NCI-H526 treated with DMSO at 0.1 percent for 48 hours (cell line): ENCODE data around the gene CLCF1.

Experiments
- DNase-seq: peaks from one replicate; lab custom pipeline; 2025; lab: John Stamatoyannopoulos, UW

Gene CLCF1

GRCh38 chr11:67374571-67375281 lies 1.3 kb upstream of the CLCF1 start:
- DNase-seq = no peak

GRCh38 chr11:67373648-67374570 lies 511 bp upstream of the CLCF1 start:
- DNase-seq = no peak

- no peak for DNase-seq
Observed at GRCh38 chr11:67372321-67372992, 941 bp downstream of the CLCF1 start.

DNA sequence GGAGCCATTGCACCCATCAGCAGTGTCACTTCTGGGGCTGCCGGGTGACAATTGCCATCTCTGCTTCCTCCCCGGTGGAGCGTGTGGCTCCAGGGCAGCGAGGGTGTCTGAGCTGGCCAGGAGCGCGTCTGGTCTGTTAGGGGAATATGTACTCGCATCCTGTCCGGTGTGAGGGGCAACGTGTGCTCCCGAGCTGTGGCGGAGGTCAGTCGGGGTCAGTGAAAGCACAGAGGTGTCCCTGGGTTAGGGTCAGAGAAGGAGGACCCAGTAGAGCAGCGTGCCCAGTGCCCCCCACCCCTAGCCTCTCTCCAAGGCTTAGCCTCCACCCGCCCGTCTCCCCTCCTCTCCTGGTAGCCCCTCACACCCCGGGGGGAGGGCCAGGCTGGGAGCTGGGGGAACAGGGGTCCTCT lies 1.5 kb downstream of the CLCF1 start:
- peak; percentile 17 for DNase-seq

DNA sequence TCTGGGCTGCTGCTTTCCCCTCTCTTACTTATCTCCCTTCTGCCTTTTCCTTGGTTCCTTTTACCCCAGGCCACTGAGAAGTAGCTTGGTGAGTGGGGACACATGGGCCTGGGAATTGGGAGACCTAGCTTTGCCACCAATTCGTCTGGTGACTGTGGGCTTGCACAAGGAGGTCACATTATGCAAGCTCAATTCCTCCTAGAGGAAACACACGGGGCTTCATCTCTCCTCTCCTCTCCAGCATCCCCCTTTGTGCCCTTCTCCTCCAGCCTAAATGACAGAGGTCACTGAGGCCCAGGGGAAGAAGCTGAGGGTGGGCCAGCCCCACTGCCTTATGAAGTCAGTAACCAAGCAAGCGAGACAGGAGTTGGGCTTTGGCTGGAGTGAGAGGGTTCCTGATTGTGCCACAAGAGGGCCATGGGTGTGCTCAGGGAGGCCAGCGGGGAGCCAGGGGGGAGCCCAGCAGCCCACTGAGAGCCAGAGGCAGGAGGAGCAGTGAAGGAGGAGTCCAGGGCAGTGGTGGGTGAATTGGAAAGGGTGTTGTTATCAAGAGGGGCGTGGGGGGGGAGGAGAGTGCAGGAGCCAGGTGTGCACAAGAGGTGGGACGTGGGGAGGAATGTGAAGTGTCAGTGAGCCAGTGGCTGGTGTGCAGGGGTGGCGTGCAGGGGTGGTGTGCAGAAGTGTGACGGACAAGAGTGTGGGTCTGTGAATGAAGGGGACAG lies 2.0 kb downstream of the CLCF1 start:
- no peak for DNase-seq

GRCh38 chr11:67370351-67371076 lies 2.9 kb downstream of the CLCF1 start:
- DNase-seq = no peak

DNA sequence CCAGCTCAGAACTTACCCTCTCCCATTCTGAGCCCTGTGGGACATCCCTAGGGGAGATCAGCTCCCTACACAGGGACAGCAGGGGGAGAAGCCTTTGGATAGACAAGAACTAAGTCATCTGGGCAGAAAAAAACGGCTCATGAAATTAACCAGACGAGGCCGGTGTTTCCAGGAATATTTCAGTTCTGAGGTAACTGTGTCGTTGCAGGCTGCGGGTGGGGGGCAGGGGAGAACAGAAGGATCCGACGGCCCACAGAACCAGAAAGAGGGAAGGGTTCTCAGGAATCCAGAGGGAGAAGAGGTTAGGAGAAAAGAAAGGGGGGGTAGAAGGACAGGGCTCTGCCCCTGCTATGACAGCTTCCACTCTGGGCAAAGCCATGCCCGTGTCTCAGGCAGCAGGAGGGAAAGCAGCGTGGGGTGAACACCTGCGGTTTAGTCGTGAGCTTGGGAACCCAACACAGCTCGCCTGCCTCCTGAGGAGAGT lies 3.6 kb downstream of the CLCF1 start:
- no peak for DNase-seq

DNA sequence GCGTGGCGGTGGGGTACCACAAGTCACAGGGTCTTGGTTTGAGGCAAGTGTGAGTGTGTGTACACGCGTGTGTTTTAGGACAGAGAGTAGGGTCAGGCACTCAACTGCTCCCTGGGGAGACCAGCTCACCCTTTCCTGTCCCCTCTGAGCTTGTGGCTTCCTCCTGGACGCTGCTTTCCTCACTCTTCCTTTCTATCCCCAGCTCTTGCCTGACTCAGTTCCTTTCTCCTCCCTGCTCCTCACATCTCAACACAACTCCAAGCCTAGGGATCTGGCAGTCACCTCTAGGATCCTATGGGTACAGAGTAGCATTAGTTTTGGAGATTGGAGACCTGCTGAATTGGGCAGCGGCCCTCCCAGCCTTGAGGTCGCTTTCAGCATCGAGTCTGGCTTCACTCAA lies 4.1 kb downstream of the CLCF1 start:
- DNase-seq = no peak

DNA sequence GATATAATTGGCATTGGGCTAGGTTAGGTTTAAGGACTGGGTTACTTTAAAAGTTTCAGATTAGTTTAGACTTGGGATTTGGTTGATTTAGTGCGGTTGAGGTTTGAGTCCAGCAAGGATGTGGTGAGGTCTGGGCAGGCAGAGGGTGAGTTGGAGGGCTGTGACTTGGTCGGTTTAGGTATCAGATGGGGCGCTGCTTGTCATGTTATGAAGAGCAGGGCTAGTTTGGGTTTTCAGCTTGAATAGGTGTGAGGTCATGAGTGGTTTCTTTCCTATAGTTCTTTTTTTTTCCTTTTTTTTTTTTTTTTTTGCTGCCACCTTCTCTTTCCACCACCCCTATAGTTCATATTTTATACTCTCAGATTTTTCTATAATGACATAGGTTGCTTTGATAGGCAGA lies 4.8 kb downstream of the CLCF1 start:
- no peak for DNase-seq

GRCh38 chr11:67367761-67368227 lies 5.6 kb downstream of the CLCF1 start:
- no peak for DNase-seq

DNA sequence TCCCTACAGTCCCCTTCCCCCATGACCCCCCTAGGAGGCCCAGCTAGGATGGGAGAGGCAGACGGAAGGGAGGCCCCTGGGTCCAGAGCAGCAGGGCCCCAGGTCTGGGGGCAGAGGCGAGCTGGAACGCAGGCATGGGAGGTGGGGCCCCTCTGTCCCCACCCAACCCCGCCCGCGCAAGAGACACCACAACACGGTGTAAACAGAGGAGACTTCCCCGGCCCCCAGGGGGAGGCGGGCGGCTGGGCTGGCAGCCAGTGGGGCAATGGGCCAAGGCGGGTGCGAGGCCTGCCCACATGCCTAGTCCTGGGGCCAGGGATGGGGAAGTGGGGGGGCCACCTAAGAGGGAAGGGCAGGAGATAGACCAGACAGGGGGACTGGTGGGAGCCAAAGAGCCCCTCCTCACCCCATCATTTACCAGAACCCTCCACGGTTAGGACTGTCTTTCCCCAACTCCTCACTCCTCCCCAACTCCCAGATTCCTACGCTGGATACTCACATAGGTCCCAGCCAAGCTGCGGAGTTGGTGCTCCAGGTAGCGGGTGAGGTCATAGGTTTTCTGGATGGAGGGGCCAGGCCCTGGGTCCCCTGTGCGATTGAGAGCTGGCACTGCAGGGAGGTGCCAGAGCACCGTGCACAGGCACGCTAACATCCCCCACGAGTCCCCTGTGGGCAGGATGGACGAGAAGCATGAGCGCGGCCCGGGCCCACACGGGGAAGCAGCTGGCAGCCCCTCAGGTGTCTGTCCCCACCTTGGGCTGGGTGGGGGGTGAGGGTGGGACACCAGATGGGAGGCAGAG lies 6.2 kb downstream of the CLCF1 start:
- no peak for DNase-seq

GRCh38 chr11:67366546-67366945 lies 6.9 kb downstream of the CLCF1 start:
- DNase-seq = no peak

DNA sequence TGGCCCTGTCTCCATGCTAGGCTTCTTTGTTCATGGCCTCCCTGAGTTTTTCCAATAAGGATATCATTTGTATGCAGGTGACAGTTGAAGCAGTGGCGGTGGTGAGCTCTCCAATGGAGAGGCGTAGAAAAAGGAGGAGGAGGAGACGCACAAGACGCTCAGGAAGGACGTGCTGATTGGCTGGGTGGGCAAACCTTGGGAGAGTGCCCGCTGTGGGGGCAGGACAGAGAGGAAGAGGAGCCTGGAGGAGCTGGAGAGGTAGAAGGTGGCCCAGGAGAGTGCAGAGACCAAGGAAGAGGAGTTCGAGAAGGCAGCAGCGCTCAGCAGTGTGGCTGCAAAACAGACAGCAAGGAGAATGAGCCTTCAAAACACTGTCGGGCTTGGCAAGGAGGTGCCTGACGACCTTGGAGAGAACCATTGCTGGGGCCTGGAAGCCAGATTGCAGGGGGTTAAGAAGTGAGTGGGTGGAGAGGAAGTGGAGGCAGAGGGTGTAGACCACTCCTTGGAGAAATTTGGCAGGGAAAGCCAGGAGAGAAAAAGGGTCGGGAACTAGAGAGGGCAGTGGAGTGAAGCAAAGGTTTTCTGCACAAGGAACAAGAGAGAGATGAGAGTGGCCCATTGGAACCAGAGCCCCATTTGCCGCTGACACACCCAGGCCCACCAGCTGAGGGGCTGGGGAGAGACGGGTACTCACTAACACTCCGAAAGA lies 7.5 kb downstream of the CLCF1 start:
- peak; percentile 50 for DNase-seq

DNA sequence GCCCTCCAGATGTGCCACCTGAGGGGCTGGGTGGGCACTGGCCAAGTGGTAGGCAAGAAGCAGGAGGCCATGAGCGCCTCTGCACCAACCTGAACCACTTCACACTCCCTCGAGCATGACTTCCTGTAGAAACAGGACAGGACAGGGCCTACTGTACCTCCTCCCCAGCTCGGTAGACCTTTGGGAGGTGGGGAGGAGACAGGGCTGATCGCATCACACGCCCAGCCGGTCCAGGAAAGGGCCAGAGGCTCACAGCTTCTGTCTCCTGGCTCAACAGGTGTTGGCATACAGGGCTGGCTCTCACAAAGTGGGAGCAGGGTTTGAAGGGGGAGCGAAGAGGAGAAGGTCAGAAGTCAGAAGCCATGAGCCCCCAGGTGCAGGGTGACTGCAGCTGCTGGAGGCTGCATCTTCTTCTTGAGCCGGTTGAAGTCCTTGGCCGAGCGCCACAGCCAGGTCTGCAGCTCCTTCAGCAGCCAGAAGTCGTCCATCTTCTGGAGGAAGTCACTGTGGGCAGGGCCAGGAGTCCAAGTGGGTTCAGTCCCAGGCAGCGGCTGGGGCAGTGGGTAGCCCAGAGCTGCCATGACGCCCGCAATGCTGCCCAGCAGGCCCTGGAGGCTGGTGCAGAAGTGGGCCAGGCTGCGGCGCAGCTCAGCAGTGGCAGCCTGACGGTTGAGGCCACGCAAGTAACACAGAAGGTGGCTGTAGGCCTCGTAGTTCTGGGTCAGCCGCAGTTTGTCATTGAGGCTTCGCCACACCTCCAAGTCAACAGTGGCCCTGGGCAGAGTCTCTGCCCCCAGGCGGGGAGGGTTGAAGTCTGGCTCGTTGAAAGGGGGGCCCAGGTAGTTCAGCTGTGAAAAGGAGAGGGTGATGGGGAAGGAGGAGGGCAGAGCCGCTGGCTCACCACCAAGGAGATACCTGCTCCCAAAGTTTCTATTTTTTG lies 8.3 kb downstream of the CLCF1 start:
- DNase-seq = no peak

DNA sequence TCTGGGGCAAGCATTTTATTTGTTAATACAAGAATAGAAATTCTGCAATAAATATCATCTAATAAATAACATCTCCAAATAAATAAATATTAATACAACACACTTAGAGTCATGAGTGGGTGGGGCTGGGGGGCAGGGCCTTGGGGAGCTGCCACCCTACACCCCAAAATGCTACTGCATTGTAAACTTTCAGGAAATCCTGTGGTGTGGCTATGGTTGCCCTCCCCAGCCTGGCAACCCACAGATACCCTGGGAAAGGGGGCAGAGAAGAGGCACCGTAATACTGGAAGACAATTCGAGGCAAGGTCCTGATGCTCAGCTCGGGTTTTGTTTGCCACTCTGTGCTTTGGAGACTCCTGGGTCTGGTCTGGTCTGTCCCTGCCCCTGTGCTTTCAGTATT lies 9.2 kb downstream of the CLCF1 start:
- DNase-seq = no peak

GRCh38 chr11:67357831-67358670 lies 15.3 kb downstream of the CLCF1 start:
- no peak for DNase-seq

- peak; percentile 57 for DNase-seq
Observed at GRCh38 chr11:67356864-67357561, 16.4 kb downstream of the CLCF1 start.
